GM11168 (cell line): Measurements from ENCODE around the gene FGD5.

Experiments used
- in situ Hi-C: fragments of 300-500 bp; cut with MboI; formaldehyde crosslinking; loops from one replicate; pipeline ENCODE4 v1.12.0; 2022; ENCODE audit warnings: low sequenced_read_pairs; ENCODE audit not compliant: unreplicated experiment

FGD5 gene

GRCh38 chr3:14788644-14789043 is 30.1 kb upstream of the FGD5 start:
- in situ Hi-C loops: no loop called here

GRCh38 chr3:14789221-14789620 is 29.5 kb upstream of the FGD5 start:
- in situ Hi-C loops: no loop called here

- in situ Hi-C loops: loop anchor here (10.0 kb wide), 1 partner anchor 135 kb away; no protein-coding TSS in a partner anchor
Measured at GRCh38 chr3:14789640-14790285, 29.0 kb upstream of the FGD5 start.

DNA sequence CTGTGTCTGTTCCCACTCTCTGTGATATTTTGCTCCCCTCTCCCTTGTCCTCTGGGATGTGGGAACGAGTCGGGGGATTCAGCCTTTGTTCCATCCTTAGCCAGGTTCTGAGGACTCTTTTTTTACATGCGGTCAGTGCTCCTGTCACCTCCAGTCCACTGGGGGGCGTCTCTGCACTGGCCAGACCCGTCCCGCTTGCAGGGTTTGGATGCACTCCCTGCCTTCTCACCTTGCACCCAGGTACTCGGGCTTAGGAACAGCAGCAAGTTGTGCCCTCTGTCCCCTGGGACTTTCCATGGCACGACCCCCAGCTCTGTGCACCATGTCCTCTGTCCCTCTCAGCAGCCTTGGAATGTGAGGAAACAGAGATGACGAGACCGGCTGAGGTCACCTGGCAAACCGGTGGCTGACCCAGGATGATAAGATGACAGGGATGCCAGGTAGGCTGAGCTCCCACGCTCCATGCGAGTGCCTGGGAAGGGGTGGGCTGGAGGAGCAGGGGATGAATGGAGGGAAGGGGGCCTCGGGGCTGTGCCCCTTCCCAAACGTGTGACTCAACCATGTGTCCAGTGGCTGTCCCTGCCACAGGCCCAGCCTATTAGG is 27.3 kb upstream of the FGD5 start:
- in situ Hi-C loops: loop anchor here (10.0 kb wide), 1 partner anchor 133 kb away; no protein-coding TSS in a partner anchor

GRCh38 chr3:14792691-14793121 is 26.1 kb upstream of the FGD5 start:
- in situ Hi-C loops: loop anchor here (10.0 kb wide), 1 partner anchor 132 kb away; no protein-coding TSS in a partner anchor

DNA sequence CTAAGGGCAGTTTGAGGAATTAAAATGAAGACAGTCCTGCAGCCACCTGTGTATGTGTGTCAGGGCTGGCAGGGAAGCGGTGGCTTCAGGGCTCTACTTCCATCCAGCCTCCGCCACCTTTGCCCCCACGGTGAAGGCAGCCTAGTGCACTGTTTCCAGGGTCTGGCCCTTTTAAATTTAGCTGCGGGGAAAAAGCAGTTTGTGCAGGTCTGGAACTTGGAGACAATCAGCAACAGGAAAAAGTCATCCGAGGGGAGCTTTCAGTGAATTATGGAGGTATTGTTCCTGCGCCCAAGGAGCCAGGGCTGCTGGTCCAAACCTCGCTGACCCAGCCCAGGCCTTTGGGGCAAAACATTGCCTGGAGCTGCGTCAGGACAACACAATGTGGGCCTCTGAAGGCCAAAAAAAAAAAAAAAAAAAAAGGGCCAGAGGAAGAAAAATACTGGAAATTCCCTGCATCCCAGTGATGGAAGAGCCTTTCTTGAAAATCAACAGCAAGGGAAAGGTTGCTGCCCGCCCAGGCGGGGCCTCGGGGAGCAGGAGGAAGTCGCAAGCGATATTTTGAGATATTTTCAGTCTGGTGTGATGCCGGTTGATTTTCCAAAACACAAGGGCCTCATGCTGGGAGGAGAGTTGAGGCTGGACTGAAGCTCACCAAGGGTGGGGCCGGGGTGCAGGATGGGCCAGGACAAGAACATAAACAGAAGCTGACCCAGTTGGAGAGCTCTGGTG is 25.5 kb upstream of the FGD5 start:
- in situ Hi-C loops: loop anchor here (10.0 kb wide), 1 partner anchor 132 kb away; no protein-coding TSS in a partner anchor

DNA sequence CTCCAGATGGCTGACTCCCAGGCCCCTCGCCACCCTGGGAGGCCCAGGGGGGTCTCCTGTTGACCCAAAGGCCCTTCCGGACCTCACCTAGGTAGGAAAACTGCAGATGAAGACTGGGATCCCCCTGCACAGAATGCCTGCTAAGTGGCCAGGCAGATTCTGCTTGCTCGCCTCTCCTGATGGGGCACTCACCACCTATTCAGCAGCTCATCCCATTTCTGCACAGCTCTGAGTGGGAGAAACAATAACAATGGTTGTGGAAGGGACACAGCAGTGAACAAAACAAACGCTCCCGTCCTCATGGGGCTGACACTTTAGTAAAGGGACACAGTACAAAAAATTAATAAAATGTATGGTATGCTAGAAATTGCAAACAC is 24.9 kb upstream of the FGD5 start:
- in situ Hi-C loops: loop anchor here (10.0 kb wide), 1 partner anchor 131 kb away; no protein-coding TSS in a partner anchor

- in situ Hi-C loops: loop anchor here (10.0 kb wide), 1 partner anchor 130 kb away; no protein-coding TSS in a partner anchor
Measured at GRCh38 chr3:14794435-14794834, 24.3 kb upstream of the FGD5 start.

- in situ Hi-C loops: loop anchor here (10.0 kb wide), 1 partner anchor 129 kb away; no protein-coding TSS in a partner anchor
Measured at GRCh38 chr3:14795996-14796395, 22.8 kb upstream of the FGD5 start.

GRCh38 chr3:14796403-14797077 is 22.2 kb upstream of the FGD5 start:
- in situ Hi-C loops: loop anchor here (10.0 kb wide), 1 partner anchor 128 kb away; no protein-coding TSS in a partner anchor

GRCh38 chr3:14797731-14798130 is 21.0 kb upstream of the FGD5 start:
- in situ Hi-C loops: loop anchor here (10.0 kb wide), 1 partner anchor 127 kb away; no protein-coding TSS in a partner anchor

GRCh38 chr3:14798231-14798630 is 20.5 kb upstream of the FGD5 start:
- in situ Hi-C loops: loop anchor here (10.0 kb wide), 1 partner anchor 127 kb away; no protein-coding TSS in a partner anchor

DNA sequence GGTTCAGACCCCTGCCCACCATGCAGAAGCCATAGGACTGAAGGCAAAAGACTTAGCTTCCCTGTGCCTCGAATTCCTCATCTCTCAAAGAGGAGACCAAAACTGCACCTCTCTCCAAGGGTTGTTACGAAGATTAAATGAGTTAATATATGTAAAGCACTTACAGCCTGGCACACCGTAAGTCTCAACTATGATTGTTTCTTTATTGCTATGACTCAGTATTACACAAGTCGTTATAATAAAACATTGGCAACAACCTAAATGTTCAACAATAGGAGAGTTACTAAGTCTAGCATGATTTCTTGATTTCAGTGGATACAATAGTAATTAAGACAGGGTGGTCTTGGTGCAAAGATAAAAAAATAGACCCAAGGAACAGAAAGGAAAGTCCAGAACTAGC is 19.6 kb upstream of the FGD5 start:
- in situ Hi-C loops: loop anchor here (10.0 kb wide), 1 partner anchor 126 kb away; no protein-coding TSS in a partner anchor

DNA sequence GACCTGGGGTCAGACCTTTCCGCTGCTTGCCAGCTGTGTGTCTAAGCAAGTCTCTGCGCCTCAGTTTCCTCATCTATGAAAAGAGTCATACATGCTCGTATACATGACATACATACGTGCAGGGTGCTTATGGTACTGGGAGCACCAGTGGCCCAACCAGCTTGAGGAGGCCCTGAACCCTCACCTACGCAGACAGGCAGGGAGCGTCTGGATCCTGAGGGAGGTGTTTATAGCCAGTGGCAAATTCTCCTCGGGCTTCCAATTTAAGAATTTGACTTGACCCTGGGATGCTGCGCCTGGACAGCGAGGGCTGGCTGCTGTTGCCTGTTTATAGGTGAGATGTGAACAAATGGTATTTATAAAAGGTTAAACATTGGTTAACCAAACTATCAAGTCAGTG is 17.7 kb upstream of the FGD5 start:
- in situ Hi-C loops: no loop called here

DNA sequence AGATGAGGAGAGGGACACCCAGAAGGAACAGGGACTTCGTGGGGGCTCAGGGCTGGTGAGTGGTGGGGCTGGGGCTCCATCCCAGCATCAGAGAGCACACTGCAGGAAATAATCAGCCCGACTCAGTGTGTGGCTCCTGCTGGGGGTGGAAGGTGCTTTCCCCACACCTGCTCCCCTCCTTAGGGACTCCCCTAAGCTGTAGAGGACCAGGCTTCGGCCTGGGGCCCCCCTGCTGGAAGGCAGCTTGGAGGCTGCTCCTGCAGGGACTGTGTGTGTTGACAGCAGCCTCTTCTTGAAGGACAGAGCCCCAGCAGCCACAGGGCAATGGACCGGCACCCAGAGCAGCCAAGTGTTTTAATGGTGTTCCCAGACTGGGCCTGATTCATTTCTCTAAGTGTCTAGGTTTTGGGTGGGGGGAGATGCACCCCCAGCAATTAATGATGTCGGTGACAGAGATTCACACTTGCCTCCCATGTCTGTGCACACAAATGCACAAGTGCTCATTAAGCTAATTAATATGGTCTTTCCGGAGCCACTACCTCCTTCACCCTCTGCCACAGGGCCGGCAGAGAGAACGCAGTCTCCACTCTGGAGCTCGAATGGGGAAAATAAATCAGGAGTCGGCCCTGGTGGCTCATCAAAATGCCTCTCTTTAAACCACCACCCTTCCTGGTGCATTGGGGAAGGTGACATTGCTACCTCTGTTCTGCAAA is 16.9 kb upstream of the FGD5 start:
- in situ Hi-C loops: no loop called here

DNA sequence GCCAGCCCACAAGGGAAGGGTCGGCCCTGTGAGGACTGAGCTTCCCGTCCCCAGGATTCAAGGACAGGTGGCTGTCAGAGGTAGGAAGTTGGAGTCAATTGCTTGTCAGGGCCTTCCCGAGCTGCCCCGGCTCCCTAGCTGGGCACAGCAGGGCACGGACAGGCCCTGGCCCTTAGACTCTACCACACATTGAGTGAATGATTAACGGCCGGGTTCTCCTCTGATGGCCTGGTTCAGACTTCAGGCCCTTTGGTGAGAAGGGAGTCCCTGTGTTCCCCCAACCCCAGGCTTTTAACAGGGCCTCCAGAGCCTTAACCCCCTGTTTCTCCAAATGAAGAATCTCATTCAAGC is 16.4 kb upstream of the FGD5 start:
- in situ Hi-C loops: no loop called here

- in situ Hi-C loops: no loop called here
Measured at GRCh38 chr3:14803101-14803980, 15.4 kb upstream of the FGD5 start.

- in situ Hi-C loops: no loop called here
Measured at GRCh38 chr3:14803981-14804834, 14.6 kb upstream of the FGD5 start.
